ENCODE results near the gene SLC35E1.

DNA sequence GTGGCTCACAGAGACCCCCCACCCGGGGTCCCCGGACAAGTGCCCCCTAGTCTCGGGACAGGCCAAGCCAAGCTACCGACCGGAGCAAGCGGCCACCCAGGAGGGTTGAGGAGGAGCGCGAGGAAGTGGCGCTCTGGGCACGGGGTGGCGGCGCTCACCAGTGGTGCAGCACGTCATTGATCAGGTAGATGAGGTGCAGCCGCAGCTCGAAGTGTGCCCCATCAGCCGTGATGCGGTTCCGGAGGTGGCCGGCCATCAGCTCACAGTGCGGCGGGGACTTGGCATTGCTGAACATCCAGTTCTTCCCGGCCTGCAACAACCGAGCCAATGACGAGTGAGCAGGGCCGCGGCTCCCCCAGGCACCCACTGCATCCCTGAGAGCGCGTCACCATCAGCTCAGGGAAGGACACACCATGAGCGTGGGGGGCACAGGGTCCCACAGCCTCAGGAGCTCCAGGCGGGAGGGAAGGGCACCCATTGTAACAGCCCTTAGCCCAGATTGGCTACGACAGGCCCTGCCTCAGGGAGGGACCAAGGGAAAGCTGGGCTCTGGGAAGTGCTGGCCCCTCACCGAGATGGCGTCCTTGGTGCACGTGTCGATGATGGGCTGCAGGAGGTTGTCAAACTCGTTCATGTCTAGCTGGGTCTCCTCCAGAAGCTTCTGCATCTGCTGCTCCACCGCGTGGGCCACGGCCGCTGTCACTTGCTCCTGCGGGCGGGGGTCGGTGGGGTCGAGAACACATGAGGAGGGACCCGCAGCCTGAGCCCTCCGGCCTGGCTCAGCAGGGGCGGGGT is 39.6 kb downstream of the SLC35E1 start:
- no peak for TF ChIP-seq POLR2AphosphoS5 (IDR thresholded peaks at IDR 0.05)
- TF ChIP-seq, protein P1, sequence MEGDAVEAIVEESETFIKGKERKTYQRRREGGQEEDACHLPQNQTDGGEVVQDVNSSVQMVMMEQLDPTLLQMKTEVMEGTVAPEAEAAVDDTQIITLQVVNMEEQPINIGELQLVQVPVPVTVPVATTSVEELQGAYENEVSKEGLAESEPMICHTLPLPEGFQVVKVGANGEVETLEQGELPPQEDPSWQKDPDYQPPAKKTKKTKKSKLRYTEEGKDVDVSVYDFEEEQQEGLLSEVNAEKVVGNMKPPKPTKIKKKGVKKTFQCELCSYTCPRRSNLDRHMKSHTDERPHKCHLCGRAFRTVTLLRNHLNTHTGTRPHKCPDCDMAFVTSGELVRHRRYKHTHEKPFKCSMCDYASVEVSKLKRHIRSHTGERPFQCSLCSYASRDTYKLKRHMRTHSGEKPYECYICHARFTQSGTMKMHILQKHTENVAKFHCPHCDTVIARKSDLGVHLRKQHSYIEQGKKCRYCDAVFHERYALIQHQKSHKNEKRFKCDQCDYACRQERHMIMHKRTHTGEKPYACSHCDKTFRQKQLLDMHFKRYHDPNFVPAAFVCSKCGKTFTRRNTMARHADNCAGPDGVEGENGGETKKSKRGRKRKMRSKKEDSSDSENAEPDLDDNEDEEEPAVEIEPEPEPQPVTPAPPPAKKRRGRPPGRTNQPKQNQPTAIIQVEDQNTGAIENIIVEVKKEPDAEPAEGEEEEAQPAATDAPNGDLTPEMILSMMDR (IDR thresholded peaks at IDR 0.05): no peak
- TF ChIP-seq POLR2A (IDR thresholded peaks at IDR 0.05): no peak
